Naive thymus-derived CD4-positive, alpha-beta T cell (primary cell): ENCODE measurements around the gene SMC2. TPM values are rescaled to one million over a fixed set of nuclear protein-coding genes. Genes with fewer than 3 reads are reported as not detected.
A peak's percentile ranks its signal among the peaks of the same experiment; 100 is the strongest.

Source experiments
- ATAC-seq: fragments of 150-1000 bp; cut with Tn5 transposase; 2 replicates; pipeline ENCODE4 v1.10.0; 2021; ENCODE audit warnings: mild to moderate bottlenecking, moderate library complexity
- CTCF ChIA-PET: fragments of 350-600 bp; sonication (Branson Sonifier 250); formaldehyde crosslinking; loops from one replicate; lab custom pipeline; 2021; ENCODE audit warnings: antibody characterized with exemption; lab: Charles Lee
- POLR2A ChIA-PET: fragments of 350-600 bp; sonication (Branson Sonifier 250); formaldehyde crosslinking; loops from one replicate; lab custom pipeline; 2021; ENCODE audit warnings: antibody characterized with exemption, inconsistent platforms; lab: Charles Lee
- DNase-seq, 9 donors: peaks; one replicate each; pipeline versions ENCODE4 v3.0.0 to v3.0.0-alpha.2; 2020 to 2022; ENCODE audit warnings: mixed read lengths in 1 of 9
- H3K27ac ChIP-seq: one replicate; pipeline ENCODE4 v1.7.0; 2013; ENCODE audit warnings: mild to moderate bottlenecking, low read depth, low read length, moderate library complexity
- H3K27me3 ChIP-seq, 2 donors: one replicate each; pipeline ENCODE4 v1.7.0; 2013; ENCODE audit warnings: low read length in 2 of 2, mild to moderate bottlenecking in 2 of 2, moderate library complexity in 2 of 2; ENCODE audit not compliant: control insufficient read depth in 2 of 2, insufficient read depth in 2 of 2
- H3K36me3 ChIP-seq, 3 experiments: 1 replicate in 2 of 3; 2 replicates in 1 of 3; pipeline ENCODE4 v1.7.0; 2013; ENCODE audit warnings: low read length in 3 of 3, mild to moderate bottlenecking in 3 of 3, moderate library complexity in 1 of 3; ENCODE audit not compliant: insufficient read depth in 3 of 3, control insufficient read depth in 2 of 3
- H3K4me1 ChIP-seq, 2 donors: one replicate each; pipeline ENCODE4 v1.7.0; 2013; ENCODE audit warnings: low read length in 2 of 2, mild to moderate bottlenecking in 2 of 2, moderate library complexity in 1 of 2; ENCODE audit not compliant: control insufficient read depth in 2 of 2, insufficient read depth in 2 of 2
- H3K4me3 ChIP-seq: 2 replicates; pipeline ENCODE4 v1.7.0; 2013; ENCODE audit warnings: mild to moderate bottlenecking, low read length
- H3K9me3 ChIP-seq, 3 experiments: 1 replicate in 2 of 3; 2 replicates in 1 of 3; pipeline ENCODE4 v1.7.0; 2013; ENCODE audit warnings: low read length in 3 of 3; ENCODE audit not compliant: control insufficient read depth in 2 of 3
- H3K27ac Mint-ChIP-seq, 9 donors: one replicate each; pipeline ENCODE4 v1.8.0; 2020 to 2022; ENCODE audit warnings: mixed read lengths in 9 of 9, mild to moderate bottlenecking in 8 of 9, moderate library complexity in 5 of 9, inconsistent platforms in 2 of 9
- H3K27me3 Mint-ChIP-seq, 5 donors: one replicate each; pipeline ENCODE4 v1.8.0; 2021 to 2022; ENCODE audit warnings: mixed read lengths in 5 of 5, mild to moderate bottlenecking in 1 of 5
- H3K36me3 Mint-ChIP-seq, 5 donors: one replicate each; pipeline ENCODE4 v1.8.0; 2020 to 2022; ENCODE audit warnings: mixed read lengths in 5 of 5, mild to moderate bottlenecking in 3 of 5, inconsistent platforms in 1 of 5
- H3K4me1 Mint-ChIP-seq, 7 donors: one replicate each; pipeline ENCODE4 v1.8.0; 2020 to 2022; ENCODE audit warnings: mixed read lengths in 7 of 7, mild to moderate bottlenecking in 3 of 7, inconsistent platforms in 1 of 7
- H3K4me3 Mint-ChIP-seq, 10 donors: one replicate each; pipeline ENCODE4 v1.8.0; 2020 to 2022; ENCODE audit warnings: mild to moderate bottlenecking in 10 of 10, mixed read lengths in 10 of 10, moderate library complexity in 6 of 10, inconsistent platforms in 2 of 10
- H3K9me3 Mint-ChIP-seq, 11 donors: one replicate each; pipeline ENCODE4 v1.8.0; 2020 to 2022; ENCODE audit warnings: mixed read lengths in 11 of 11, mild to moderate bottlenecking in 4 of 11, inconsistent platforms in 1 of 11, moderate library complexity in 1 of 11
- intact Hi-C, 2 donors: fragments of 100-400 bp; cut with micrococcal nuclease; formaldehyde crosslinking; loops; one replicate each; pipeline ENCODE4 v1.15.1; 2023
- polyA plus RNA-seq, 2 donors: library from polyadenylated mRNA; unstranded; fragments of 300-500 nt; fragmentation: Illumina TruSeq; gene quantifications; one replicate each; pipeline ENCODE4 v1.2.3, GENCODE V29; 2021
- total RNA-seq, 6 experiments: library from RNA in 5 of 6; stranded (reverse) in 5 of 6; gene quantifications; 1 replicate in 5 of 6; 2 replicates in 1 of 6; pipeline ENCODE4 v1.2.3 and lab custom pipeline; 2021 to 2026

SMC2 gene
- total and polyA plus RNA-seq, 7 experiments from 2014 or later: 4.4 to 53.6 (median 11.3) TPM

DNA sequence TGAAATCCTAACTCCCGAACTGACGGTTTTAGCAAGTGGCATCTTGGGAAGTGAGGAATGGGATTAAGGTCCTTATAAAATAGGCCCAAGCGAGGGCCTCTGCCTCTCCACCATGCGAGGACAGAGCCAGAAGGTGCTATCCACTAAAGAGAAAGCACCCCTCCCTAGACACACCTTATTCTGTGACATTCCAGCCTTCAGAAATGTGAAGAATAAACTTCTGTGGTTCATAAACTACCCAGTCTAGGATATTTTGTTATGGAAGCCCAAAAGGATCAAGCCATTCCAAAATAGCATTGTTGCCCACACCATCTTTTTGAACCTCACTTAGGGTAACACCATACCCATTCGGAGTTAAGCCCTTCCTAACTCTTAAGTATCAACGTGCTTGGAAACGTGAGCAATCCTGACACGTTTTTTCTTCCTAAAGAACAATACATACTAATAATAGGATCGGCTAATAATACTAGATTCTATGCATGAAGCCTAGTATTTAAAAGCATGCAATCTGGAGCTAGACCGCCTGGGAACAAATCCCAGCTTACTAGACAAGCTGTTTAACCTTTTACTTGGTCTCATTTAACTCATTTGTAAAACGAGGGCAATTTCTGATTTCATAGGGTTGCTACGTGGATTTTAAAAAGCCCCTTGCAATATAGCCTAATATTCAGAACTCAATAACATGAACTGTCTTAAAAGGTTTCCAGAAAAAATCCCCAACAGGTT is 1.1 kb upstream of the SMC2 start:
- Mint-ChIP-seq H3K4me3 (peak overlapping the region; percentile 95 to 100 (median 100)), H3K27ac (peak overlapping the region; percentile 94 to 100 (median 99)), H3K9me3 (no peaks in the 10 kb centered on the region), H3K27me3 (peaks cover 0 to 9% (median 0%) of the 10 kb centered on the region in 5 donors), H3K36me3 (peaks cover 0 to 9% (median 0%) of the 10 kb centered on the region in 5 donors), H3K4me1 (peaks cover 17 to 58% (median 49%) of the 10 kb centered on the region in 7 donors)
- Histone ChIP-seq H3K9me3 (no peaks in the 10 kb centered on the region), H3K36me3 (no peaks in the 10 kb centered on the region), H3K4me1 (peaks cover 11 to 17% of the 10 kb centered on the region in 2 donors), H3K27me3 (no peaks in the 10 kb centered on the region), H3K4me3 (peak overlapping the region; percentile 87), H3K27ac (peak overlapping the region; percentile 94)
- POLR2A ChIA-PET: interaction anchor here (0.6 to 1.8 kb wide), 4 partner anchors 11 to 892 kb away, joined by 3 to 11 read pairs (median 4); partner anchors contain the start of gene NIPSNAP3A
- intact Hi-C loops: loop anchor here (1.0 to 10.0 kb wide), 12 partner anchors 66 to 1604 kb away; partner anchors contain the start of genes FSD1L (in 2 of the 2), FKTN (in 1 of the 2), NIPSNAP3B (in 1 of the 2) and SLC44A1 (in 1 of the 2)
- ATAC-seq: no peak
- DNase-seq: no peak
- CTCF ChIA-PET: interaction anchor here (0.6 to 1.1 kb wide), 2 partner anchors 13 to 62 kb away, joined by 3 read pairs; no protein-coding TSS in a partner anchor

DNA sequence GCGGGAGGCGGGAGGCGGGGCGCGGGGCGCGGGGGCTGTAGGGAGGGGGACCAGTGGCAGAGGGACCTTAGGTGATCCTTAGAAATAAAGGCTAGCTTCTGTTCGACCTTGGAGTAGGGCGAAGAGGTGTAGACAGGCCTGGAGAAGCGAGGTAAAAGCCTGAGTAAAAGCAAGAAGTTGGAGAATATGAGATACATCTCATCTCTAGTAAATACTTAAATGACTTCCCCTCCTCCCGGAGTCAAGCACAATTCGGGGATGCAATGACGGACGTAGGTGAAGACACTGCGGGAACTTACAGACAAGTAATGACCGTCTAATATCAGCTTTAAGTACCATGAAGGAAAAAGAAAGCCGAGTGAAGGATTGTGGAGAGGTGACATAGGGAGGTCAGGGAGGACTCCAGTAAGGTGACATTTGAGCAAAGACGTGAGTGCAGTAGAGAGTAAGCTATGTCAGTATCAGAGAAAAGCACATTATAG is 466 bp downstream of the SMC2 start:
- ChIA-PET CTCF (interaction anchor here (0.6 kb wide), 1 partner anchor 1032 kb away, joined by 3 read pairs; no protein-coding TSS in a partner anchor), POLR2A (interaction anchor here (0.5 to 1.8 kb wide), 2 partner anchors 54 to 652 kb away, joined by 4 to 11 read pairs; partner anchors contain the start of gene NIPSNAP3A)
- Mint-ChIP-seq H3K4me1 (peaks cover 17 to 58% (median 49%) of the 10 kb centered on the region in 7 donors), H3K36me3 (peaks cover 0 to 9% (median 0%) of the 10 kb centered on the region in 5 donors), H3K9me3 (no peaks in the 10 kb centered on the region), H3K27ac (peak overlapping the region; percentile 94 to 100 (median 99)), H3K27me3 (no peaks in the 10 kb centered on the region), H3K4me3 (peak overlapping the region; percentile 95 to 100 (median 100))
- Histone ChIP-seq H3K9me3 (no peaks in the 10 kb centered on the region), H3K36me3 (no peaks in the 10 kb centered on the region), H3K4me1 (peaks cover 11 to 17% of the 10 kb centered on the region in 2 donors), H3K4me3 (peak overlapping the region; percentile 87), H3K27ac (peak overlapping the region; percentile 94), H3K27me3 (no peaks in the 10 kb centered on the region)
- DNase-seq (peak in 1 of 9 donors; percentile 4), ATAC-seq (no peak)
- intact Hi-C loops: loop anchor here (1.0 to 10.0 kb wide), 16 partner anchors 64 to 1603 kb away; partner anchors contain the start of genes FKTN (in 2 of the 2), FSD1L (in 2 of the 2), NIPSNAP3A (in 2 of the 2) and NIPSNAP3B (in 1 of the 2)

DNA sequence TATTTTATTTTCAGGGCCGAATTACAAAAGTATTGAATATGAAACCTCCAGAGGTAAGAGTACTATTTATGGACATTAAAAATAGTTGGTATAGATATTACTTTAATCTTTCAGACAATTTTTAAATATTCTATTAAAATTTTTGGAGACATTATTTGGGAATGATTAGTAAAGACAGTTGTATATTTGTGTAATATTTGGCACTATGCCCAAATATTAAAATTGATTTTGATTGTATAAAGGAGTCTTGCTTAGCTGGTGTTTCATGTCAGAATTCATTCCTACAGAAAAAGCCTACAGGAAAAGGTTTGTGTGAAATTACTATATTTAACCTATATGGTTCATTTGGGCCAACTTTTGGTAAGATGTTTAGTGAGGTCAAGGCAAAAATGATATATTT is 5.5 kb downstream of the SMC2 start:
- Histone ChIP-seq H3K27me3 (no peaks in the 10 kb centered on the region), H3K4me3 (no peak overlapping the region), H3K4me1 (peaks cover 6 to 7% of the 10 kb centered on the region in 2 donors), H3K9me3 (no peaks in the 10 kb centered on the region), H3K27ac (no peak overlapping the region), H3K36me3 (peaks cover 0 to 35% (median 0%) of the 10 kb centered on the region in 3 experiments)
- Mint-ChIP-seq H3K9me3 (no peaks in the 10 kb centered on the region), H3K36me3 (peaks cover 9 to 45% (median 25%) of the 10 kb centered on the region in 5 donors), H3K4me3 (no peak overlapping the region), H3K4me1 (peaks cover 2 to 30% (median 19%) of the 10 kb centered on the region in 7 donors), H3K27me3 (no peaks in the 10 kb centered on the region), H3K27ac (no peak overlapping the region)
- intact Hi-C loops: loop anchor here in 1 of 2 donors (10.0 kb wide), 3 partner anchors 1175 to 1455 kb away; partner anchors contain the start of genes FKTN and FSD1L
- CTCF ChIA-PET: no interaction called here
- no peak for DNase-seq
- ATAC-seq: no peak
- POLR2A ChIA-PET: no interaction called here

DNA sequence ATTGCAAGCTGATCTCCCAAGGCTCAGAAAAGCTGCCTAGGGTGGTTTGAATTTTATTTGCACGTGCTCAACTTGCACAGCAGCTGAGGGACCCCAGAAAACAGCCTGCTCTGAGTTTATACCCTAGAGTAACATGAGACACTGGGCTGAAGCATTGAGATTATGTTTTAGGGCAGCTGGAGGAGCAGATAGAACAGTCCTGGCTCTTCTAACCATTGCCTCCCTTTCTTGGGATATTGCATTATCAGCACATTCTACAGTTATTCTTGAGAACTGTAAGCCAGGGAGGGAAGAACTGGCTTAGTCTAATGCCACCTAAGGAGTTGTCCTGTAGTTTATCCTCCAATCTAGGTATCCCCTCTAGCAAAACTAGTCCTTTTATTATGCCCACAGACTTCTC is 10.3 kb downstream of the SMC2 start:
- POLR2A ChIA-PET: no interaction called here
- Histone ChIP-seq H3K9me3 (no peaks in the 10 kb centered on the region), H3K27me3 (no peaks in the 10 kb centered on the region), H3K27ac (no peak overlapping the region), H3K4me1 (no peaks in the 10 kb centered on the region), H3K4me3 (no peak overlapping the region), H3K36me3 (peaks cover 0 to 63% (median 8%) of the 10 kb centered on the region in 3 experiments)
- no peak for ATAC-seq
- intact Hi-C loops: no loop called here
- Mint-ChIP-seq H3K27me3 (no peaks in the 10 kb centered on the region), H3K9me3 (no peaks in the 10 kb centered on the region), H3K4me3 (no peak overlapping the region), H3K4me1 (no peaks in the 10 kb centered on the region), H3K36me3 (peaks cover 13 to 68% (median 37%) of the 10 kb centered on the region in 5 donors), H3K27ac (no peak overlapping the region)
- no peak for DNase-seq
- CTCF ChIA-PET: no interaction called here

DNA sequence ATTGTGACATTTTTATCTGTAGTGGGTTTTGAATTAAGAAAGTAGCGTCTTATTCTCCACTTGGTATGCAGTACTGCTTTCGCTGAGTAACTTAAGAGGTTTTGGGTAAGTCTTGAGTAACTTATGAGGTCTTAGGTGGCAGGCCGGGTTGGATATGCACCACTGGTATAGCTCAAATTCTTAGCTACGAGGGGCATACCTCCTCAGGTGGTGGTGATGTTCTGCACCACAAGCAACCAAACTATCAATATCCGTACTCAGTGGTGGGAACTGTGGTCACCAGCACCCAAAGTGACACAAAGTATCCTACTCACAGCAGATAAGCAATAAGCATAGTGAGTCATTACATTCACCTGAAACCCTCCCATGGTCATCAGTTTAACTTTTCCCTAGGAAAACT is 13.7 kb downstream of the SMC2 start:
- no peaks in the 10 kb centered on the region for H3K4me1 ChIP-seq
- Mint-ChIP-seq H3K27me3 (no peaks in the 10 kb centered on the region), H3K9me3 (no peaks in the 10 kb centered on the region), H3K4me3 (no peak overlapping the region), H3K36me3 (peaks cover 13 to 51% (median 30%) of the 10 kb centered on the region in 5 donors), H3K27ac (no peak overlapping the region), H3K4me1 (peaks cover 0 to 3% (median 0%) of the 10 kb centered on the region in 7 donors)
- ChIA-PET POLR2A (no interaction called here), CTCF (no interaction called here)
- no peak overlapping the region for H3K27ac ChIP-seq
- H3K36me3 ChIP-seq: peaks cover 0 to 45% (median 8%) of the 10 kb centered on the region in 3 experiments
- no peak for ATAC-seq
- intact Hi-C loops: no loop called here
- DNase-seq: no peak
- H3K4me3 ChIP-seq: no peak overlapping the region
- no peaks in the 10 kb centered on the region for H3K9me3 ChIP-seq
- no peaks in the 10 kb centered on the region for H3K27me3 ChIP-seq

DNA sequence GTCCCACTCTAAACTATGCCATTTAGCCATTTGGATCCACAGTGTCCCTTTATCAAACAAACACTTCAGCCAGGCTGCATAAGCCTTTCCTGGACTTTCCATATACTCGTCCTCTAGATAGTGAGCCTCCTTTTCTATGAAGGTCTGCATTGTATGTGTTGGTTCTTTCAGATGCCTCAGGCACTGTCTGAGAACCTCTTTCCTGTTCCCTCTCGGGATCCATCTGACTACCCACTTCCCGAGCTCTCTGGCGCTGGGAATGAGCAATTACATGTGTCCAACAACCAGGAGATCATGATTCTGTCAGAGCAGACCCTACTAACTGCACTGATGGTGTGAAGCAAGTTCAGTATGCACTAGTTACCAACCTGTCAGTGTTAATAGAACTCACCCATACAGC is 14.2 kb downstream of the SMC2 start:
- no peaks in the 10 kb centered on the region for H3K27me3 Mint-ChIP-seq
- Histone ChIP-seq H3K9me3 (no peaks in the 10 kb centered on the region), H3K4me3 (no peak overlapping the region), H3K27ac (no peak overlapping the region), H3K36me3 (peaks cover 0 to 40% (median 8%) of the 10 kb centered on the region in 3 experiments), H3K4me1 (no peaks in the 10 kb centered on the region), H3K27me3 (no peaks in the 10 kb centered on the region)
- H3K27ac Mint-ChIP-seq: no peak overlapping the region
- intact Hi-C loops: no loop called here
- H3K36me3 Mint-ChIP-seq: peaks cover 14 to 49% (median 29%) of the 10 kb centered on the region in 5 donors
- no peak for ATAC-seq
- H3K4me3 Mint-ChIP-seq: no peak overlapping the region
- CTCF ChIA-PET: no interaction called here
- POLR2A ChIA-PET: no interaction called here
- DNase-seq: no peak
- H3K4me1 Mint-ChIP-seq: peaks cover 0 to 3% (median 0%) of the 10 kb centered on the region in 7 donors
- H3K9me3 Mint-ChIP-seq: no peaks in the 10 kb centered on the region
